ENCODE measurements around the gene WDR4. TPM values are rescaled to one million over a fixed set of nuclear protein-coding genes. Genes with fewer than 3 reads are reported as not detected.
"Not testable (repeated sequence)": the region's sequence is repeated elsewhere in the genome, so short reads cannot be mapped to it uniquely, and the experiment has no call there.

WDR4 gene
- total RNA-seq, 3 donors from 2014 or later: 6.2 to 16.4 (median 12.7) TPM

GRCh38 chr21:42922918-42923317 is 43.6 kb upstream of the WDR4 start:
- intact Hi-C loops (cut with DNase I; ENCODE audit: low total_unique reads): no loop called here
- H3K27me3 ChIP-seq: no peaks in the 10 kb centered on the region
- H3K36me3 ChIP-seq: no peaks in the 10 kb centered on the region
- no peak overlapping the region for H3K27ac ChIP-seq
- no peaks in the 10 kb centered on the region for H3K4me1 ChIP-seq
- TF ChIP-seq CTCF (IDR thresholded peaks at IDR 0.05) (no peak), POLR2A (IDR thresholded peaks at IDR 0.05) (no peak), POLR2AphosphoS5 (IDR thresholded peaks at IDR 0.05) (no peak)
- DNase-seq (ENCODE audit: low spot score in 2 of 2): no peak
- no peak overlapping the region for H3K4me3 ChIP-seq
- H3K9me3 ChIP-seq: no peaks in the 10 kb centered on the region

GRCh38 chr21:42921927-42922326 is 42.6 kb upstream of the WDR4 start:
- Histone ChIP-seq H3K27ac (no peak overlapping the region), H3K27me3 (no peaks in the 10 kb centered on the region), H3K4me1 (no peaks in the 10 kb centered on the region), H3K36me3 (no peaks in the 10 kb centered on the region), H3K9me3 (no peaks in the 10 kb centered on the region), H3K4me3 (no peak overlapping the region)
- DNase-seq (ENCODE audit: low spot score in 2 of 2): no peak
- intact Hi-C loops (cut with DNase I; ENCODE audit: low total_unique reads): no loop called here
- TF ChIP-seq POLR2A (IDR thresholded peaks at IDR 0.05) (no peak), POLR2AphosphoS5 (IDR thresholded peaks at IDR 0.05) (no peak), CTCF (IDR thresholded peaks at IDR 0.05) (no peak)

GRCh38 chr21:42918291-42918690 is 39.0 kb upstream of the WDR4 start:
- Histone ChIP-seq H3K4me3 (no peak overlapping the region), H3K4me1 (no peaks in the 10 kb centered on the region), H3K27me3 (no peaks in the 10 kb centered on the region), H3K36me3 (no peaks in the 10 kb centered on the region), H3K27ac (no peak overlapping the region), H3K9me3 (no peaks in the 10 kb centered on the region)
- DNase-seq (ENCODE audit: low spot score in 2 of 2): no peak
- intact Hi-C loops (cut with DNase I; ENCODE audit: low total_unique reads): no loop called here
- TF ChIP-seq POLR2A (IDR thresholded peaks at IDR 0.05) (no peak), POLR2AphosphoS5 (IDR thresholded peaks at IDR 0.05) (no peak), CTCF (IDR thresholded peaks at IDR 0.05) (no peak)

GRCh38 chr21:42913476-42913875 is 34.1 kb upstream of the WDR4 start:
- intact Hi-C loops (cut with DNase I; ENCODE audit: low total_unique reads): loop anchor here (5.0 kb wide), 1 partner anchor 46 kb away; no protein-coding TSS in a partner anchor
- TF ChIP-seq CTCF (IDR thresholded peaks at IDR 0.05) (no peak), POLR2AphosphoS5 (IDR thresholded peaks at IDR 0.05) (no peak)
- no peak overlapping the region for H3K4me3 ChIP-seq
- no peaks in the 10 kb centered on the region for H3K4me1 ChIP-seq
- H3K27ac ChIP-seq: no peak overlapping the region
- no peaks in the 10 kb centered on the region for H3K36me3 ChIP-seq
- no peak for DNase-seq (ENCODE audit: low spot score in 2 of 2)
- no peaks in the 10 kb centered on the region for H3K9me3 ChIP-seq
- no peaks in the 10 kb centered on the region for H3K27me3 ChIP-seq

GRCh38 chr21:42911920-42912319 is 32.6 kb upstream of the WDR4 start:
- H3K27ac ChIP-seq; H3K36me3 ChIP-seq; H3K4me3 ChIP-seq; H3K27me3 ChIP-seq; H3K9me3 ChIP-seq; H3K4me1 ChIP-seq; DNase-seq (ENCODE audit: low spot score in 2 of 2): not testable (repeated sequence)
- intact Hi-C loops (cut with DNase I; ENCODE audit: low total_unique reads): loop anchor here (5.0 kb wide), 1 partner anchor 45 kb away; no protein-coding TSS in a partner anchor

GRCh38 chr21:42908484-42908883 is 29.1 kb upstream of the WDR4 start:
- H3K4me3 ChIP-seq; H3K27me3 ChIP-seq; H3K9me3 ChIP-seq; H3K36me3 ChIP-seq; H3K27ac ChIP-seq; H3K4me1 ChIP-seq; intact Hi-C loops (cut with DNase I; ENCODE audit: low total_unique reads); DNase-seq (ENCODE audit: low spot score in 2 of 2): not testable (repeated sequence)
